ENCODE results near the gene ASTN1.

Gene ASTN1

DNA sequence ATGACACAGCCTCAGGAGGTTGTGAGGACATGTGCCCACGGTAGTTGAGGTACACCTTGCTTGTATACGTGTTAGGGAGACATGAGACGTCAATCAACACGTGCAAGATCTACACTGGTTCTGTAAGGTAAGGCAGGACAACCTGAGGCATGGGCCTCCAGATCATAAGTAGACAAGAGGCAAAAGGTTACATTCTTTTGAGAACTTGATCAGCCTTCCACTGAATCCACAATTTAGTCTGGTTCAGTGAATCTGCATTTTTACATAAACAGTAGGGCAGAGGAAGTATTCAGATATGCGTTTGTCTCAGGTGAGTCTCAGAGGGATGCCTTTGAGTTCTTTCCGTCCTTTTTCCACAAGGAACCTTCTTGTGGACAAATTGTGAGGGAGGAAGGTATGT, 348.9 kb downstream of the ASTN1 start:
- no peak overlapping the region for H3K4me3 Mint-ChIP-seq

DNA sequence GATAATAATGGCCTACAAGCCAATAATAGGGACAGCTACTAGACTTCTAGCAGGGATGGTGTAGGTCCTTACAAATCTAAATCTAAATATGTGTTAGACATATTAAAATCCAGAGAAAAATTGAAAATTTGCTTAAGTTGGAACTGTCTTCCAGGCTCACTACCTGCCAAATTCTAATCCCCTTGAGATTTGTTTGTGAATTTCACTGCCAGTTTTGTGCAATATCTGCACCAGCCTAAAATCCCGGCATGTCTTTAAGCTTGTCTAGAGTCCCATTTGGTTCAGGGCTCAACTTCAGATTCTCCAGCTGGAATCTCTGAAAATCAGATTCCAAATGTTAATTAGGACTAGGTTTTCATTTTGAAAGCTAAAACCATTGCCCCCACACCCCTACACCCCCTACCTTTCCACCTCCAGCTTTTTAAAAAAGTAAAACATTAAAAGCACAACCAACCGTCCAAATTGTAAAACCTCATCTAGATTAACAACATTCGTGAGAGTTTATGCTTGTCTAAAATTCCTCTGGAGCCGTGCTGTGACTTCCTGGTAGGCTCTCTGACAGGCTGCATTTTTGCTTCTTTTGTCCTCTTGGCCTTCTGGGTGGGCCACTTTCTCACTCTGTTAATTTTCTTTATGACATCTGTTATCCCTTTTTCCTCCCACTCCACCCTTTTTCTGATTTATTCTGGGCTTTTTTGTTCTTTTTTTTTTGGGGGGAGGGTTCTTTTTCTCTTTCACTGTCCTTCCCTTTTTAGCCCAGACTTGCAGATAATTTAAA, 352.8 kb downstream of the ASTN1 start:
- Mint-ChIP-seq H3K4me3 (no peak overlapping the region), H3K9me3 (peaks cover 5% of the 10 kb centered on the region), H3K4me1 (no peaks in the 10 kb centered on the region), H3K36me3 (no peaks in the 10 kb centered on the region), H3K27me3 (peaks cover 1% of the 10 kb centered on the region), H3K27ac (no peak overlapping the region)
- no peak for DNase-seq (ENCODE audit: low spot score in 2 of 2)
- ATAC-seq (ENCODE audit: low read depth), result no peak

More for the DNA sequence above, 348.9 kb downstream of the ASTN1 start:
- H3K4me1 Mint-ChIP-seq, result no peaks in the 10 kb centered on the region
- no peaks in the 10 kb centered on the region for H3K36me3 Mint-ChIP-seq
- H3K27ac Mint-ChIP-seq, result no peak overlapping the region
- DNase-seq (ENCODE audit: low spot score in 2 of 2), result no peak
- ATAC-seq (ENCODE audit: low read depth), result no peak
- peaks cover 5% of the 10 kb centered on the region for H3K9me3 Mint-ChIP-seq
- peaks cover 1% of the 10 kb centered on the region for H3K27me3 Mint-ChIP-seq

DNA sequence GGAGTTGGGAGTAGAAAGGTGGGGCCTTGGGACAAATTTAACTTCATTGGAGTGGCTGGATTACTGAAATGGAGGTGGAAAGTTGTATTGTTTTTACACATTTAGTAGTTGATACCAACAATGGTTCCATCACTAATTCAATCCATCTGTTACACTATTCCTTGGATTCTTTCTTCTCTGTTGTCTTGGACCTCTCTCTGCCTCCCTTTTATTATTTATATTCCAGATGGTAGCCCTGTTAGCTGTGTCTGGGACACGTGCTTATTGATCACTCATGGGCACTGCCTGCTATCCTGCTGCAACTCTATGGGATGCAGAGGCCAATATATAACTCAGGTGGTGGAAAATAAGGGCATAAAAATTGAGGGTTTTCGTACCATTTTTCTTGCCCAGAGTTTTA, 355.2 kb downstream of the ASTN1 start:
- Mint-ChIP-seq H3K9me3 (peaks cover 4% of the 10 kb centered on the region), H3K36me3 (no peaks in the 10 kb centered on the region), H3K27me3 (peaks cover 1% of the 10 kb centered on the region), H3K4me1 (no peaks in the 10 kb centered on the region), H3K27ac (no peak overlapping the region), H3K4me3 (no peak overlapping the region)
- ATAC-seq (ENCODE audit: low read depth) (no peak), DNase-seq (ENCODE audit: low spot score in 2 of 2) (no peak)

All from memory B cell (primary cell).